Lower leg skin (tissue), 4 donors: ENCODE measurements around the gene ATP9B. TPM values are rescaled to one million over a fixed set of nuclear protein-coding genes. Genes with fewer than 3 reads are reported as not detected.

Experiments used
- DNase-seq, 2 donors: peaks; one replicate each; pipeline ENCODE4 v3.0.0-alpha.2; 2019; ENCODE audit warnings: low spot score in 2 of 2
- H3K4me3 ChIP-seq: fragments of 200-600 bp; sonication (generic); 2 replicates; pipeline ENCODE4 v1.5.1; 2017; ENCODE audit warnings: mild to moderate bottlenecking, low read depth; ENCODE audit not compliant: poor library complexity, severe bottlenecking
- CTCF ChIP-seq, 3 donors: fragments of 450-650 bp; IDR thresholded peaks; one replicate each; pipeline ENCODE4 v1.5.1; 2016; ENCODE audit warnings: antibody characterized with exemption in 3 of 3, mild to moderate bottlenecking in 3 of 3, moderate library complexity in 2 of 3
- POLR2A ChIP-seq, 2 donors: fragments of 450-650 bp; IDR thresholded peaks; one replicate each; pipeline ENCODE4 v1.6.1; 2016 to 2017; ENCODE audit warnings: antibody characterized with exemption in 2 of 2, mild to moderate bottlenecking in 1 of 2, moderate library complexity in 1 of 2
- WGBS, 2 donors: methylation state at CpG; one replicate each; pipeline ENCODE4 v1.1.5; 2018; 5-methylcytosine and 5-hydroxymethylcytosine counted together
- intact Hi-C: fragments of 100-400 bp; cut with DNase I; formaldehyde crosslinking; loops from one replicate; pipeline ENCODE4 v1.15.0; 2023; ENCODE audit warnings: low total_unique reads
- total RNA-seq, 4 donors: library from RNA; depleted of rRNA; stranded (reverse); fragments of >200 nt; gene quantifications; one replicate each; pipeline ENCODE4 v1.1.0, GENCODE V29; 2016

ATP9B gene
- total RNA-seq, 4 donors from 2014 or later: 19.9 to 39.9 (median 26.0) TPM

DNA sequence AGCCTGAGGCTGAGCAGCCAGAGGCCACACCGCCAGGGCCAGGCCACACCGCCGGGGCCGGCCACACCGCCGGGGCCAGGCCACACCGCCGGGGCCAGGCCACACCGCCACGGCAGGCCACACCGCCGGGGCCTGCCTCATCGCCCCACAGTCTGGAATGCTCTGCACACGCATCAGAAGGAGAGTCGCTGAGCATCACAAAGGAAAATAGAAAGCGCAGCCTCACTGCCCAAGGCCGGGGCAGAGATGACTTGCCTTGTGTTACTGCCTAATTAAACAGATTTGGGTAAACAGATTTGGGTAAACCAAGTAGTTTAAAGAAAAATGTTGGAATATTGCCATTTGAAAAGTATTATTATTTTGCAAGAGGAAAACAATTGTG, 316.1 kb downstream of the ATP9B start:
- DNase-seq: peak in 1 of 2 donors; percentile 42
- H3K4me3 ChIP-seq: no peak overlapping the region
- no peak for TF ChIP-seq CTCF (IDR thresholded peaks at IDR 0.05)
- TF ChIP-seq POLR2A (IDR thresholded peaks at IDR 0.05): no peak
- WGBS, 2 donors: 61 to 76% methylated on average over 16 to 17 of the region's 17 CpGs
- intact Hi-C loops: no loop called here

DNA sequence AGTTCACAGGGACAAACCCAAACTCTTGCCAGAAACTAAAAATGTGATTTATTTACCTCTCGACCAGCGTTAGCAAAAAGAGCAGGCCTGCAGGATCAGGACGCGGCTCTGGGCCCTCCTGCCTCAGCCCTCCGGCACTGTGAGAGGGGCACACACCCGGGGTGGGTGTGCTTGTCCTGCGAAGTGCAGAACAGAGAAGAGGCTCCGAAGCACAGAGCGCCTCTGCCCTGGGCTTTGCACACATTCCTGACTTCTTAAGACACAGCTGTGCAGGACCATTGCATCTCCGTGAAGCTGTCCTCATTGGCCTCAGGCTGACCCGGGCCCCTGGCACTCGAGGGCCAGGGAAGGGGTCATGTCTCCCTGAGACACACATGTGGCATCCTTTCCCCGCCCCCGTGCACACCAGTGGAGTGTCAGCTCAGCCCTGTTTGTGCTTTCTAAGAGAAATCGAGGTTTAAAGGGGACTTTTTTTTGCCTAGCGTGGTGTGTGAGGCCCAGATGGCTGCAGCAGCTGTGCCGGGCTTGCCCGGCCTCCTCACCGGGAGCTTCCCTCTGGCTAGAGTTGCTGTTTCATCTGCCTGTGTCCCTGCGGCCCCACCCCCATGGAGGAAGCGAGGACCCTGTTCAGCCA, 316.6 kb downstream of the ATP9B start:
- WGBS, 2 donors: 47 to 60% methylated on average over 21 of the region's 21 CpGs
- H3K4me3 ChIP-seq: no peak overlapping the region
- TF ChIP-seq POLR2A (IDR thresholded peaks at IDR 0.05) (no peak), CTCF (IDR thresholded peaks at IDR 0.05) (no peak)
- intact Hi-C loops: no loop called here
- DNase-seq: peak in 1 of 2 donors; percentile 80

GRCh38 chr18:79386547-79386946, 317.4 kb downstream of the ATP9B start:
- WGBS, 2 donors: 78 to 90% methylated on average over 14 of the region's 14 CpGs
- intact Hi-C loops: no loop called here
- peak in 1 of 2 donors; percentile 80 for DNase-seq
- no peak overlapping the region for H3K4me3 ChIP-seq
- no peak for TF ChIP-seq CTCF (IDR thresholded peaks at IDR 0.05)

GRCh38 chr18:79387214-79387613, 318.0 kb downstream of the ATP9B start:
- peak in 1 of 2 donors; percentile 39 for DNase-seq
- 75 to 76% methylated on average over 6 of the region's 6 CpGs for WGBS, 2 donors
- TF ChIP-seq CTCF (IDR thresholded peaks at IDR 0.05) (no peak), POLR2A (IDR thresholded peaks at IDR 0.05) (no peak)
- H3K4me3 ChIP-seq: no peak overlapping the region
- intact Hi-C loops: no loop called here

- peak in 1 of 2 donors; percentile 50 for DNase-seq
- WGBS, 2 donors: 69 to 78% methylated on average over 11 of the region's 11 CpGs
- H3K4me3 ChIP-seq: no peak overlapping the region
- intact Hi-C loops: no loop called here
- TF ChIP-seq CTCF (IDR thresholded peaks at IDR 0.05) (no peak), POLR2A (IDR thresholded peaks at IDR 0.05) (no peak)
These were observed 318.4 kb downstream of the ATP9B start for GRCh38 chr18:79387615-79388014.

GRCh38 chr18:79388043-79388442, 318.8 kb downstream of the ATP9B start:
- intact Hi-C loops: no loop called here
- peak in 1 of 2 donors; percentile 70 for DNase-seq
- WGBS, 2 donors: 55 to 60% methylated on average over 7 of the region's 7 CpGs
- no peak for TF ChIP-seq CTCF (IDR thresholded peaks at IDR 0.05)
- no peak for TF ChIP-seq POLR2A (IDR thresholded peaks at IDR 0.05)
- H3K4me3 ChIP-seq: no peak overlapping the region
